Measurements from ENCODE around the gene SMIM30.
A peak's percentile ranks its signal among the peaks of the same experiment; 100 is the strongest.
"Not testable (repeated sequence)": the region's sequence is repeated elsewhere in the genome, so short reads cannot be mapped to it uniquely, and the experiment has no call there.

Gene SMIM30

DNA sequence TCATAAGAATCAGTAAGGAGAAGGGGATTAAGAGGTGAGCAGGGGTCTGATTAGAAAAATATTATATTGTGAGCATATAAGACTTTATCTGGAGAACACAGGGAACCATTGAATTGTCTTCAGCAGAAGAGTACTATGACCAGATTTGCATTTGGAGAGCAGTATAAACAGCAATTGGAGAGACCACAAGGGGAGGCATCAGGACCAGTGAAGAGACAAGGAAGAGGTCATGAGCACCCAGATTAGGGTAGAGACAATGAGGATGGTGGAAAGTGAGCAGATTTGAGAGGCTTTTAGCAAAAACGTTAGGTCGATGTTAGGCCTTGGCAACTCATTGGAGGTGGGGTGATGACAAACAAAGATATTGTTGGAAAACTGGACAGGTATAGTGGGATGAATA is 13.0 kb upstream of the SMIM30 start:
- no peak overlapping the region for H3K27ac Mint-ChIP-seq
- H3K4me1 Mint-ChIP-seq: no peaks in the 10 kb centered on the region
- H3K4me3 Mint-ChIP-seq: no peak overlapping the region
- ATAC-seq (replicated peaks): no peak
- no peaks in the 10 kb centered on the region for H3K9me3 Mint-ChIP-seq
- no peak for DNase-seq
- no peaks in the 10 kb centered on the region for H3K36me3 Mint-ChIP-seq
- H3K27me3 Mint-ChIP-seq: peaks cover 16 to 25% of the 10 kb centered on the region in 2 donors

DNA sequence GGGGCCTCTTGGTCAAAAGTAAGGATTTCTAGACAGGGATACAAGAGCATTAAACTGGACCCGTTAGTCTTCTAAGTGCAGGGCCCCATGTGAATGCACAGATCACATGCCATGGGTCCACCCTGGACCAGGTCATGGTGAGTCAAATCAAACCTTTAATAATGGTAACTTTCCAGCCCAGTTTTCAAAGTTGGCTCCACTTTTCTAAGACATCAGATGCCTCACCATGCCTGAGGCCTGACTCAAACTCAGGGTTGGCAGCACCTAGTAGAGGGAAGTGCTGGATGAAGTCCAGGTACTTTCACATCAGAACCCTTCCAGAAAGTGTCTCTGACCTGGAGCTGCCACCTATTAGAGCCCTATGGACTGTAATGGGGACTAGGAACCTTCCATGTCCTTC is 9.7 kb upstream of the SMIM30 start:
- Mint-ChIP-seq H3K4me1 (no peaks in the 10 kb centered on the region), H3K27me3 (peaks cover 11 to 16% of the 10 kb centered on the region in 2 donors), H3K4me3 (no peak overlapping the region), H3K27ac (no peak overlapping the region), H3K9me3 (no peaks in the 10 kb centered on the region), H3K36me3 (no peaks in the 10 kb centered on the region)
- no peak for ATAC-seq (replicated peaks)
- no peak for DNase-seq

GRCh38 chr7:113125728-113126127 is 7.4 kb upstream of the SMIM30 start:
- H3K4me1 Mint-ChIP-seq: peaks cover 5 to 9% of the 10 kb centered on the region in 2 donors
- H3K27ac Mint-ChIP-seq: no peak overlapping the region
- H3K27me3 Mint-ChIP-seq: peaks cover 0 to 6% of the 10 kb centered on the region in 2 donors
- no peaks in the 10 kb centered on the region for H3K36me3 Mint-ChIP-seq
- DNase-seq (no peak), ATAC-seq (replicated peaks) (no peak)
- no peak overlapping the region for H3K4me3 Mint-ChIP-seq
- H3K9me3 Mint-ChIP-seq: no peaks in the 10 kb centered on the region

DNA sequence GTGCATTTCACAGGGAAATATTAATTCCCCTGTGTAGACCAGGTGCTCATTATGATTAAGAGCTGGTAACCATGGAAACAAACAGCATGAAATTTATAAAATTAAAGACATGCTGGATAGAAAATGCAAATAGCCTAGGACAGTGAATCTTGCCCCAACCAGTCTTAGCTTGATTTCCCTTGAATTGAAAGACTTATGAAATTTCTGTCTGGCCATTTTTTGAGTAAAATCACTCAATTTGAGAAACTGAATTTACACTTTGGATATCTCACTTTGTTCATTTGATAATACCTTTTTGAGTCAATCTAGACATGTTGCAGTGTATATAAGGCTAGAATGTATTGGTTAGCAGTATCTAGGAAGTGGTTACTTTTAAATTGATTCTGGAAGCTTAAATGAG is 4.4 kb upstream of the SMIM30 start:
- H3K27ac Mint-ChIP-seq: peak overlapping the region; percentile 47

GRCh38 chr7:113120647-113121046 is 2.3 kb upstream of the SMIM30 start:
- Mint-ChIP-seq H3K36me3 (peaks cover 2 to 4% of the 10 kb centered on the region in 2 donors), H3K9me3 (no peaks in the 10 kb centered on the region), H3K4me1 (peaks cover 17 to 19% of the 10 kb centered on the region in 2 donors), H3K27ac (peak overlapping the region; percentile 26), H3K27me3 (no peaks in the 10 kb centered on the region), H3K4me3 (peak overlapping the region in 1 of 2 donors; percentile 12)
- DNase-seq (no peak), ATAC-seq (replicated peaks) (peak; percentile 20 to 34)

More for the DNA sequence above, 4.4 kb upstream of the SMIM30 start:
- H3K4me1 Mint-ChIP-seq: peaks cover 15 to 19% of the 10 kb centered on the region in 2 donors
- H3K9me3 Mint-ChIP-seq: no peaks in the 10 kb centered on the region
- peaks cover 0 to 2% of the 10 kb centered on the region in 2 donors for H3K36me3 Mint-ChIP-seq
- H3K4me3 Mint-ChIP-seq: no peak overlapping the region
- no peak for ATAC-seq (replicated peaks)
- no peaks in the 10 kb centered on the region for H3K27me3 Mint-ChIP-seq
- no peak for DNase-seq

DNA sequence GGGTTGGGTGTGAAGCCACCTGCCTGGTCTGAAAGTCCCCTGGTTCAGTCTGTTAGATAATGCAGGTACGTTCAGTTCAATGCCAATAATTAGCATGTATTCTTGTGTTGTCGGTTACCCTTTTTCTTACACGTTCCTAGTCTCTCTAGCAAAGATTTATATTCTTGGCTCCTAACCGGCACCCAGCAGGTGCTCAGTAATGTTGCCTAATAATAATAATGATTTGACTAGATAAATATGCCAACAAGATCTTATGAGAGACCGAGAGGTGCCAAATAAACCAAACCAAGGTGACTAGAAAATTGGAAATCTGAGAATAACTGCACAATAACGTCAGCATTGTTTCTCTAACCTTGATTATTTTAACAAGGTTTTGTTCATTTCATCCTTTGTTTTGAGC is 1.1 kb upstream of the SMIM30 start:
- Mint-ChIP-seq H3K4me3 (no peak overlapping the region), H3K36me3 (peaks cover 4 to 7% of the 10 kb centered on the region in 2 donors), H3K9me3 (no peaks in the 10 kb centered on the region), H3K27ac (no peak overlapping the region), H3K27me3 (no peaks in the 10 kb centered on the region), H3K4me1 (peaks cover 17 to 19% of the 10 kb centered on the region in 2 donors)
- ATAC-seq (replicated peaks) (no peak), DNase-seq (no peak)

DNA sequence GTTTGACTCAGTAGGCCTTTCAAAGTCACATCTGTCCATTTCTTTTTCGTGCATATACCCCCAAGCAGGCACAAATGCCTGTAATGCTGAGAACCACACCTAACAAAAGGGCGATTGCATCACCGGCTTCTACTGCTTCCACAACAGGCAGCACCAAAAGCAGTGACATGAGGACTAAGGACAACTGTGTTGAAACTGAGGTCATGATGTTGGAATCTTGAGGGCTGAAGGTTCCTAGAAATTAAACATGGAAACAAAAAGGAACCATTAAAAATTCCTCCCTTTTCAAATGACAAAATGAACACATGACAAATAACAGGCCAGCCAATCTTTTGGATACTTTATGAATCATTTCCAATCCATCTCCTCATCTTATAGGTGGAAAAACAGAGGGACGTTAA is 980 bp downstream of the SMIM30 start:
- Mint-ChIP-seq H3K4me3 (peak overlapping the region; percentile 87 to 93), H3K4me1 (peaks cover 21 to 27% of the 10 kb centered on the region in 2 donors), H3K36me3 (peaks cover 9 to 17% of the 10 kb centered on the region in 2 donors)
- H3K27me3 Mint-ChIP-seq; ATAC-seq (replicated peaks); DNase-seq; H3K27ac Mint-ChIP-seq; H3K9me3 Mint-ChIP-seq: not testable (repeated sequence)

- Mint-ChIP-seq H3K27me3 (no peaks in the 10 kb centered on the region), H3K4me3 (no peak overlapping the region), H3K36me3 (peaks cover 8 to 20% of the 10 kb centered on the region in 2 donors), H3K27ac (no peak overlapping the region), H3K4me1 (peaks cover 8% of the 10 kb centered on the region in 2 donors), H3K9me3 (no peaks in the 10 kb centered on the region)
- DNase-seq (no peak), ATAC-seq (replicated peaks) (no peak)
Observed at GRCh38 chr7:113113912-113114311, 4.4 kb downstream of the SMIM30 start.

GRCh38 chr7:113109718-113110117 is 8.6 kb downstream of the SMIM30 start:
- H3K27me3 Mint-ChIP-seq: no peaks in the 10 kb centered on the region
- DNase-seq (no peak), ATAC-seq (replicated peaks) (no peak)
- no peaks in the 10 kb centered on the region for H3K9me3 Mint-ChIP-seq
- no peak overlapping the region for H3K4me3 Mint-ChIP-seq
- H3K36me3 Mint-ChIP-seq: peaks cover 8 to 16% of the 10 kb centered on the region in 2 donors
- H3K27ac Mint-ChIP-seq: no peak overlapping the region
- peaks cover 4 to 8% of the 10 kb centered on the region in 2 donors for H3K4me1 Mint-ChIP-seq

DNA sequence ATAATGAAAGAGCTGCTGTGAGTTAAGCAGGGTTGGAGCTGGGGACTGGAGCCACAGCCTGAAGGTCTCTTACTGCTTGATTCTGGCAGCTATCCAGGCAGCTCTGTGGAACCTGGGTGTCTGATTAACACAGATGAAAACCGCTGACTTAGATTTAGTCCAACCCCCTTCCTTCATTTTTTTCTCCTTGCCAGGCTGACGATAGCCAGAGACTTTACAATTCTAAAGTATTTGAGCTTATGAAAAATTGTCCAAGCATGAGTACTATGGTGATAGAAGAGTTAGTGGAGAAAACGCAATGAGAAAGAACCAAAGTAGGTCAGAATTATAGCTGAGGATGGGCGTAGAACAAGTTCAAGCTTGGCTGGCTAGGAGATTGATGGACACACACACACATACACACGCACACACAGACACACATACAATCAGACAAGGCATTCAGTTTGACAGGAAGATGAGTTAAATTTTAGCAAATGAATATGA is 18.2 kb downstream of the SMIM30 start:
- Mint-ChIP-seq H3K4me1 (no peaks in the 10 kb centered on the region), H3K36me3 (no peaks in the 10 kb centered on the region), H3K4me3 (no peak overlapping the region), H3K27ac (no peak overlapping the region), H3K27me3 (peaks cover 11 to 35% of the 10 kb centered on the region in 2 donors), H3K9me3 (peaks cover 0 to 6% of the 10 kb centered on the region in 2 donors)
- no peak for ATAC-seq (replicated peaks)
- DNase-seq: no peak

- H3K27me3 Mint-ChIP-seq: peaks cover 13 to 37% of the 10 kb centered on the region in 2 donors
- H3K27ac Mint-ChIP-seq: no peak overlapping the region
- H3K4me1 Mint-ChIP-seq: no peaks in the 10 kb centered on the region
- DNase-seq: no peak
- no peak for ATAC-seq (replicated peaks)
- H3K4me3 Mint-ChIP-seq: no peak overlapping the region
- no peaks in the 10 kb centered on the region for H3K36me3 Mint-ChIP-seq
- H3K9me3 Mint-ChIP-seq: peaks cover 0 to 6% of the 10 kb centered on the region in 2 donors
Observed at GRCh38 chr7:113099284-113099919, 19.0 kb downstream of the SMIM30 start.

DNA sequence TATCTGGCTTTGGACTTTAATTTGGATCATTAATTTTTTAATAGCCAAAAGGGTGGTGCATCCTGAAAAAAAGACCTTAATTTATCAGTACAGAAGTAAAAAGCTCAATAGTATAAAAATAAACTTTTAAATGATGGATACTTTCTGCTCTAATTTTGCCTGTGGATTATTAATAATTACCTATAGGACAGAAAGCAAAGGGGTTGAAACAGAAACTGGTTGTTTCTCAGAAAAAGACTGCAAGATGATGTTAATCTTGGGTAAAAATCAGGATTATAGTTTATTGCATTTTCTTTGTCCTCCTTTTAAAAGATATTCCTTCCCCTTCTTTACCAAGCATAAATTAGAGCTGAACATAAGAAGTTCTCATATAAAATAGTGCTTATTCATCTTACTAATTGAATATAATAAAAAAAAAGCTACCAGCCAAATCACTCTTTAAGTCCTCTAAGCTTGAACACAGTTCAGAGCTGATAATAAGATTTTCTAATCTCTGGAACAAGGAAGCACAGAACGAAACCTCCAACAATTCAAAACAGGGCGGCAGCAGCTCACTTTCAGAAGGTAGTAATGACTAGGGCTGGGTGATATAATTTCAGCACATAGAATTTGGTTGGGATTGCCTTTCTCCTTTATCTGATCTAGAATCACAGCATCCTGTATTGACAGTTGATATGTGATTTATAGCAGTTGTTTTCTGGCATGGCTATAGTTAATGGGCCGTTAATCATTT is 23.7 kb downstream of the SMIM30 start:
- DNase-seq (no peak), ATAC-seq (replicated peaks) (no peak)
- Mint-ChIP-seq H3K9me3 (no peaks in the 10 kb centered on the region), H3K4me3 (no peak overlapping the region), H3K36me3 (no peaks in the 10 kb centered on the region), H3K27me3 (peaks cover 12 to 25% of the 10 kb centered on the region in 2 donors), H3K27ac (no peak overlapping the region), H3K4me1 (no peaks in the 10 kb centered on the region)

GRCh38 chr7:113093561-113093960 is 24.8 kb downstream of the SMIM30 start:
- DNase-seq (no peak), ATAC-seq (replicated peaks) (no peak)
- no peaks in the 10 kb centered on the region for H3K4me1 Mint-ChIP-seq
- no peak overlapping the region for H3K27ac Mint-ChIP-seq
- no peaks in the 10 kb centered on the region for H3K36me3 Mint-ChIP-seq
- no peaks in the 10 kb centered on the region for H3K9me3 Mint-ChIP-seq
- peaks cover 12 to 21% of the 10 kb centered on the region in 2 donors for H3K27me3 Mint-ChIP-seq
- H3K4me3 Mint-ChIP-seq: no peak overlapping the region

- H3K4me1 Mint-ChIP-seq: no peaks in the 10 kb centered on the region
- no peak overlapping the region for H3K27ac Mint-ChIP-seq
- H3K27me3 Mint-ChIP-seq: peaks cover 12 to 21% of the 10 kb centered on the region in 2 donors
- H3K36me3 Mint-ChIP-seq: no peaks in the 10 kb centered on the region
- H3K4me3 Mint-ChIP-seq: no peak overlapping the region
- H3K9me3 Mint-ChIP-seq: no peaks in the 10 kb centered on the region
- no peak for ATAC-seq (replicated peaks)
- no peak for DNase-seq
Observed at GRCh38 chr7:113092762-113093161, 25.6 kb downstream of the SMIM30 start.
